Lower leg skin (tissue), 3 donors: Measurements from ENCODE around the gene MAPK4.

Source experiments
- POLR2A ChIP-seq, 2 donors: fragments of 450-650 bp; IDR thresholded peaks; one replicate each; pipeline ENCODE4 v1.6.1; 2016 to 2017; ENCODE audit warnings: antibody characterized with exemption in 2 of 2, mild to moderate bottlenecking in 1 of 2, moderate library complexity in 1 of 2
- TF ChIP-seq, protein P1 (sequence below), 3 donors: fragments of 450-650 bp; IDR thresholded peaks; one replicate each; pipeline ENCODE4 v1.5.1; 2016; ENCODE audit warnings: antibody characterized with exemption in 3 of 3, mild to moderate bottlenecking in 3 of 3, moderate library complexity in 2 of 3

DNA sequence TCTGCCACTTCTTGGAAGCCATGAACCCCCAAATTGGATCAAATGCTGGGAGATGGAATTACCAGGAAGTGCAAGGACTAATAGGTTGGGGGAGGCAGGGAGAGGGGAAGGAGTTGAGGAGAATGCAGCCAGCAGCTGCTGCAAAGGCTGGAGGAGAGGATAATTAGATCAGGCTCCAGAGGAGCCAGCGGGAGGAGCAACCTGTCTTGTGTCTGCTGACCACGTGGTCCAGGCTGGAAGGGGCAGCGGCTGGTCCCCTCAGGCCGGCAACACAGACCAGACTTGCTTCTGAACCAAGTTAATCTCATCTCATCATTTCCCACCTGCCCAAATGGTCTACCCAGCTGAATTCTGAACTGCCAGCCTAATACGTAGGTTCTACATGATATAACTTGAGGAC lies 191.6 kb downstream of the MAPK4 start:
- no peak for TF ChIP-seq POLR2A (IDR thresholded peaks at IDR 0.05)
- TF ChIP-seq, protein P1, sequence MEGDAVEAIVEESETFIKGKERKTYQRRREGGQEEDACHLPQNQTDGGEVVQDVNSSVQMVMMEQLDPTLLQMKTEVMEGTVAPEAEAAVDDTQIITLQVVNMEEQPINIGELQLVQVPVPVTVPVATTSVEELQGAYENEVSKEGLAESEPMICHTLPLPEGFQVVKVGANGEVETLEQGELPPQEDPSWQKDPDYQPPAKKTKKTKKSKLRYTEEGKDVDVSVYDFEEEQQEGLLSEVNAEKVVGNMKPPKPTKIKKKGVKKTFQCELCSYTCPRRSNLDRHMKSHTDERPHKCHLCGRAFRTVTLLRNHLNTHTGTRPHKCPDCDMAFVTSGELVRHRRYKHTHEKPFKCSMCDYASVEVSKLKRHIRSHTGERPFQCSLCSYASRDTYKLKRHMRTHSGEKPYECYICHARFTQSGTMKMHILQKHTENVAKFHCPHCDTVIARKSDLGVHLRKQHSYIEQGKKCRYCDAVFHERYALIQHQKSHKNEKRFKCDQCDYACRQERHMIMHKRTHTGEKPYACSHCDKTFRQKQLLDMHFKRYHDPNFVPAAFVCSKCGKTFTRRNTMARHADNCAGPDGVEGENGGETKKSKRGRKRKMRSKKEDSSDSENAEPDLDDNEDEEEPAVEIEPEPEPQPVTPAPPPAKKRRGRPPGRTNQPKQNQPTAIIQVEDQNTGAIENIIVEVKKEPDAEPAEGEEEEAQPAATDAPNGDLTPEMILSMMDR (IDR thresholded peaks at IDR 0.05): no peak
